Activated T-cell treated with anti-CD3 and anti-CD28 coated beads for 4 hours (primary cell): ENCODE results near the gene EID2.

Source experiments
- DNase-seq: peaks from one replicate; pipeline ENCODE4 v3.0.0-alpha.2; 2020

EID2 gene

GRCh38 chr19:39500543-39500942 lies 39.4 kb downstream of the EID2 start:
- no peak for DNase-seq

- DNase-seq = no peak
Observed at GRCh38 chr19:39499932-39500331, 40.0 kb downstream of the EID2 start.

- no peak for DNase-seq
Observed at GRCh38 chr19:39498798-39499642, 40.9 kb downstream of the EID2 start, which contains the start of gene DLL3. Gene DLL3 (plus strand): TSS chr19:39498947. CDS start chr19:39498975, 28 bp downstream.

- DNase-seq = no peak
Observed at GRCh38 chr19:39497996-39498797, 41.8 kb downstream of the EID2 start.

GRCh38 chr19:39497701-39497995 lies 42.3 kb downstream of the EID2 start:
- DNase-seq = no peak

- DNase-seq = no peak
Observed at GRCh38 chr19:39496063-39496462, 43.9 kb downstream of the EID2 start.

GRCh38 chr19:39494661-39495060 lies 45.3 kb downstream of the EID2 start:
- DNase-seq = no peak

- no peak for DNase-seq
Observed at GRCh38 chr19:39492788-39493187, 47.2 kb downstream of the EID2 start.

DNA sequence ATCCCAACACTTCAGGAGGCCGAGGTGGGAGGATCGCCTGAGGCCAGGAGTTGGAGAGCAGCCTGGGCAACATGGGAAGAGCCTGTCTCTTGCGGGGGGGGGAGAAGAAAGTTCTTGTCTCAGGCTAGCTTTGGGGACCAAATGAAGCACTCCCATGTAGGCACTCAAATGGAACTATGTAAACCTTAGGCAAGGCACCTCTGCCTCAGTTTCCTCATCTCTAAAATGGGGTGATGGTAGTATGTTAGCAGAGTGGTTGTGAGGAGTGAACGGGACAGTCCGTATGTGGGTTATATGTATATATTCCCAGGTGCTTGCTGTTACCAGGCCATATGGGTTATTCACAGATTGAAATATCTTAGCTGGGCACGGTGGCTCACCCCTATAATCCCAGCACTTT lies 47.7 kb downstream of the EID2 start:
- no peak for DNase-seq

DNA sequence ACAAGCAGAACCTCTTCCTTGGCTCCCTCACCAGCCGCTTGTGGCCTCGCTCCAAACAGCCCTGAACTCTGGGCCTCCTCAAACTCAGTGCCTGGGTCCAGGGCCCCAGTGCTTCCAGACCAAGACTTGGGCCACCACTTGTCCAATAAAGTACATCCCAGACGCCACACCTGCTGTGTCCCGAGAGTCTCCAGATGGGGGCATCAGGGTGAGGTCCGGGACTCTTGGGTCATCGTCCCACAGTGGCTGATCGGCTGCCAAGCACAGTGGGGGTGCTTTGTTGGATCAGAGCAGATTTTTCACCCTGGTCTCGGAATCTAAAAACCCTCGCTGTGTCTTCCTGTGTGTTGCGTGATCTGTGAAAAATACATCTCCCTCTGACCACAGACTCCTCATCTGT lies 50.2 kb downstream of the EID2 start:
- no peak for DNase-seq
